Right lobe of liver (tissue), 4 donors: ENCODE measurements around the gene AIP.

Experiments
- POLR2A ChIP-seq: fragments of 450-650 bp; IDR thresholded peaks from one replicate; pipeline ENCODE4 v1.6.1; 2017; ENCODE audit warnings: antibody characterized with exemption, mild to moderate bottlenecking
- TF ChIP-seq, protein P1 (sequence below), 4 donors: fragments of 200-600 bp in 3 of 4; fragments of 450-650 bp in 1 of 4; IDR thresholded peaks; one replicate each; pipeline versions ENCODE4 v1.5.1 to v1.8.0; 2016 to 2022; ENCODE audit warnings: antibody characterized with exemption in 4 of 4, mild to moderate bottlenecking in 2 of 4
- donor health status: DM: no; HTN: no; CAD: no.
- donor health status: DM: no; HTN: no; CAD: no.
- donor health status: DM: no; HTN: yes; CAD: no.

DNA sequence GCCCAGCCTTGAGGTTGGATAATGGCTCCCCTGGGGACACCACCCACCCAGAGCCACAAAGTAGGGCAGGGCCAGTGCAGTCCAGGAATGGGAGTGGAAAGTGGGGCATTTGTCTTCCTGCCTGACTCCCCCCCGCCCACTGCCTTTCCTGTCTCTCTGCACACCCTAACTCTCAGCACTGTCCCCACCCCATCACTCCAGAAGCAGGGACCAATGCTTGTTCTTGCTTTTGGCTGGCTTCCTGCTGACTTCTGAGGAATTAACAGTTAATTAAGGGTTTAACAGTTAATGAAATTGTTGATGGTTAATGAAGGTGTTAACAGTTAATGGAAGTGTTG is 17.6 kb downstream of the AIP start:
- TF ChIP-seq, protein P1, sequence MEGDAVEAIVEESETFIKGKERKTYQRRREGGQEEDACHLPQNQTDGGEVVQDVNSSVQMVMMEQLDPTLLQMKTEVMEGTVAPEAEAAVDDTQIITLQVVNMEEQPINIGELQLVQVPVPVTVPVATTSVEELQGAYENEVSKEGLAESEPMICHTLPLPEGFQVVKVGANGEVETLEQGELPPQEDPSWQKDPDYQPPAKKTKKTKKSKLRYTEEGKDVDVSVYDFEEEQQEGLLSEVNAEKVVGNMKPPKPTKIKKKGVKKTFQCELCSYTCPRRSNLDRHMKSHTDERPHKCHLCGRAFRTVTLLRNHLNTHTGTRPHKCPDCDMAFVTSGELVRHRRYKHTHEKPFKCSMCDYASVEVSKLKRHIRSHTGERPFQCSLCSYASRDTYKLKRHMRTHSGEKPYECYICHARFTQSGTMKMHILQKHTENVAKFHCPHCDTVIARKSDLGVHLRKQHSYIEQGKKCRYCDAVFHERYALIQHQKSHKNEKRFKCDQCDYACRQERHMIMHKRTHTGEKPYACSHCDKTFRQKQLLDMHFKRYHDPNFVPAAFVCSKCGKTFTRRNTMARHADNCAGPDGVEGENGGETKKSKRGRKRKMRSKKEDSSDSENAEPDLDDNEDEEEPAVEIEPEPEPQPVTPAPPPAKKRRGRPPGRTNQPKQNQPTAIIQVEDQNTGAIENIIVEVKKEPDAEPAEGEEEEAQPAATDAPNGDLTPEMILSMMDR (IDR thresholded peaks at IDR 0.05) = no peak
- TF ChIP-seq POLR2A = no peak
